Endometrium (tissue), 2 donors: ENCODE results near the gene CDRT15L2.
"Not testable (repeated sequence)": the region's sequence is repeated elsewhere in the genome, so short reads cannot be mapped to it uniquely, and the experiment has no call there.

ENCODE experiments used
- FAIRE-seq: peaks from 2 replicates; lab custom pipeline; 2012; peaks lifted over from hg19 to GRCh38; lab: Jason Lieb, UNC
- donor health status: control.
- donor health status: control.

CDRT15L2 gene

DNA sequence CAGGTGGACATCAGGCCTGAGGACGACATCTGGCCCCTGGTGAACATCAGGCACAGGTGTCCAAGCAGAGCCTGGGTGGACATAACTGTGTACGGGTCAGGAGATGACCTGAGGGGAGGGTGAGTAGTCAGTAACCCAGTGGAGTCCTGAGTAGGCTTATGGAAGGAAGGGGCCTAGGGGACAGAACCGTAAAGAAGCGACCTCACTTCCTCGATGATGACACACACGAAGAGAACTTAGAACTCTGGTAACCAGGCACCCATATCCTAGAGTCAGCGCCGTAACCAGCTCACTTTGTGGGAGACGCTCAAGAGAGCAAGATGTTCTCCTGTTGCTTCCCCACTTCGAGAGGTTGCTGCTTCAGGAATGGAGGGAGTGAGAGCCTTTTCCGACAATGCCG lies at the start of gene CDRT15L2:
TSS of gene CDRT15L2 (plus strand) at position 301 of the 400 bp plus-strand sequence. CDS start at position 321, 20 bp downstream.
- not testable (repeated sequence) for FAIRE-seq

GRCh38 chr17:20530104-20530503 lies 49.4 kb upstream of the CDRT15L2 start:
- FAIRE-seq = not testable (repeated sequence)

GRCh38 chr17:20532544-20533090 lies 46.9 kb upstream of the CDRT15L2 start:
- FAIRE-seq = not testable (repeated sequence)

- FAIRE-seq = not testable (repeated sequence)
These were observed 46.3 kb upstream of the CDRT15L2 start for GRCh38 chr17:20533206-20533605.

GRCh38 chr17:20534711-20535550 lies 44.6 kb upstream of the CDRT15L2 start:
- FAIRE-seq = not testable (repeated sequence)

GRCh38 chr17:20540414-20540813 lies 39.1 kb upstream of the CDRT15L2 start:
- not testable (repeated sequence) for FAIRE-seq

GRCh38 chr17:20540865-20541264 lies 38.7 kb upstream of the CDRT15L2 start:
- not testable (repeated sequence) for FAIRE-seq

GRCh38 chr17:20541853-20542546 lies 37.5 kb upstream of the CDRT15L2 start:
- not testable (repeated sequence) for FAIRE-seq

- FAIRE-seq = not testable (repeated sequence)
These were observed 31.6 kb upstream of the CDRT15L2 start for GRCh38 chr17:20547923-20548322.

- FAIRE-seq = not testable (repeated sequence)
These were observed 26.6 kb upstream of the CDRT15L2 start for GRCh38 chr17:20552920-20553319.

DNA sequence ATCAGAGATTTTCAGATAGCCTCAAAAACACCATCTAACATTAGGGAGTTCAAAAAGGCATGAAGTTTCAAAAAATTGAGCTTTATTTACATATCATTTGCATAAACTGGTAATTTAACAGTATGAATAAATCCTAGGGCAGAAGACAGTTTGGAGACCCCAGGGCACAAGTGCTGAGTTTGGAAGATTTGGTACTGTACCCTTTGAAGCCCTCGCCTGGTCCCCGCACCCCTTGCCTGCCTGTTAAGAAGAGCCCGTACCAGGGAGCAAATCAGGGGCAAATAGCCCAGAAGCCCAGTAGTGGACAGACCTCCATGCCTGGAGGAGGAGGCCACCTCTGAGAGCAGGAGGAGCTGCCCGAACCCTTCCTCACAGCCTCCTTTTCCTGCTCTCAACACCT lies 24.8 kb upstream of the CDRT15L2 start:
- not testable (repeated sequence) for FAIRE-seq

DNA sequence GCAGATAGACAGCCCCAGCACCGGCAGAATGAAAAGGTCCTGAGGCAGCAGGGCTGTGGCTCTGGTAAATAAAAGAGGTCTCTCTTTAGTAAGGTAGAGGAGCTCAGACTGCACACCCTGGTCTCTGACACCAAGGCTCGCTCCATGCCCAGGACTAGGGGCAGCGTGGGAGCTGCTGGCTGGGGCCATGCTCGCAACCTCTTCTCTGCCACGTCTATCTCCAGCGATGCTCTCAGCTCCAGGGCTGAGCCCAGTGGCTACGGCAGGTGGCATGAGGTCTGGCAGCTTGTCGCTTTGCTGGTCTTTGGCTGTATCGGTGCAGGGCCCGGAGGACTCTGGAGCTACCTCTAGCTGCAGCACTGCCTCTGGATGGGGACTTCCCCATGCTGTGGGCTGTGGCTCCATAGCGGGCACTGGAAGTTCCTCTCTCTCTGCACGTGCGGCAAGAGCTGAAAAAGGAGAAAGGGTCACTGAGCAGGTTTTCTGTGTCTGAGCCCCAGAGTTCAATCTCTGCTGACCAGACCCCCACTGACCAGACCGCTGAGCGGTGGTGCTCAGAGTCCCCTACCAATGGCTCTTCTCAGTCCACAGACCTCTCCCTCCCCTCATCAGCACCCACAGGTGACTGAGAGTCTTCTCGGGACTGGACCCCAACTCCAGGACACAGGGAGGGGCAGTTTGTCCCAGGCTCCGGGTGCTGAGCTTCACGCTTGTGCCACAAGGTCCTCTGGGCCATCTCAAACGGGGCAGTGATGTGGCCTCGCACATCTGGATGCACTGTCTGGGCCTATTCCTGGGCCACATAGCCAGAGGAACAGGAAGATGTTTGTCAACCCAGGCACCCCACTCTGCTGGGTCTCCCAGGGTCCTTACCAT lies 24.2 kb upstream of the CDRT15L2 start:
- FAIRE-seq = not testable (repeated sequence)

GRCh38 chr17:20558096-20558495 lies 21.4 kb upstream of the CDRT15L2 start:
- not testable (repeated sequence) for FAIRE-seq

DNA sequence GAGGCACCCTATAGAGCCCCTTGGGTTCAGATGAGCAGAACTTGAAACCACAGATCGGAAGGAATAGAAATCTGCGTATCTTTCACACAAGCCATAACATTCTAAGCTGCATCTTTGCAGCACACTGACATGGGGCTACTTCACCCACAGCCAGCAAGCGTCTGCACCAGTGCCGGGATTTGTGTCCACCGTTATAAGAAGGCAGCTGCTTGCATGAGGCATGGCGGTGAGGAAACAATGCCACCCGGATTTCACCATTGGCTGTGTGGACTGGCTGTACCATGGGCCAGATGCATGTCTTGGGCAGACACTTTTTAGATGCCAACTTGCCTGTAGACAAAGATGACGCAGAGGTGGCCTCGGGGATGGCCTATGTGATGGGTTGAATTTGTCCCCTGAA lies 20.5 kb upstream of the CDRT15L2 start:
- FAIRE-seq = not testable (repeated sequence)

- no peak for FAIRE-seq
These were observed 16.9 kb upstream of the CDRT15L2 start for GRCh38 chr17:20562587-20562986.

- not testable (repeated sequence) for FAIRE-seq
These were observed 14.3 kb upstream of the CDRT15L2 start for GRCh38 chr17:20565245-20565644.

GRCh38 chr17:20565711-20566110 lies 13.8 kb upstream of the CDRT15L2 start:
- FAIRE-seq = no peak

DNA sequence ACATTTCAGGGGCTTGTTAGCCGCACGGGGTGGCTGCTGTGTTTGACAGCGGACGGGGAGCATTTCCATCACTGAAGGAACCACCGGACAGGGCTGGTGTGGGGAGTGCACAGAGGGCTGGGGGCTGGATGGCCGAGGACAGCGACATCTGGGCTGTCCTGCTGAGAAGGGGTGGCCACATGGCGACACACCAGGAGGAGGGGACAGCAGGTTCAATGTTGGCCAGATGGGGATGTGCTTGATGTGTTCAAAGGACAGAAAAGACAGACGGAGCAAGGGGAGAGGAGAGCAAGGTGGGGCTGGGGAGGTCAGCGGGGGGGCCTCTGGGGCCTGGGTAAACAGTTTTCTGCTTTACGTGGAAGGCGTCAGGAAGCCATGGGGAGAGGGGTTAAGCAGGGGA lies 12.8 kb upstream of the CDRT15L2 start:
- FAIRE-seq = not testable (repeated sequence)

DNA sequence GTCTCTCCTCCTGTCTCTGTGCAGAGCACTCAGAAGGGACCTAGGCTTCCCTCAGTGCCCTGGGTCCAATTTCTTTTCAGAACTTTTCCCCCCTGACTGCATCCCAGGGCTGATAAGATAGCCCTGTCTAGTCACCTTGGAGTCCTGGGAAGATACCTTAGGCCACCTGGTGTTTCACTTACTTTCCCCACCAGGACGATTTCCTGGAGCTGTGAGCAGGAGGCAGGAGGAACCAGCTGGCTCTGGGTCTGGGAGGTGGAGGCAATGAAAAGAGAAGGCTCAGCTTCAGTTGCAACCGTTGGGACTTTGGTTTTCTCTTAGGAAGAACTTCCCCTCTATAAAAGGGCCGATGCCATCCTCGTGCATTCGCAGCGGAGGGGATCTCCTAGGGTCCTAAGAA lies 12.1 kb upstream of the CDRT15L2 start:
- FAIRE-seq = not testable (repeated sequence)

DNA sequence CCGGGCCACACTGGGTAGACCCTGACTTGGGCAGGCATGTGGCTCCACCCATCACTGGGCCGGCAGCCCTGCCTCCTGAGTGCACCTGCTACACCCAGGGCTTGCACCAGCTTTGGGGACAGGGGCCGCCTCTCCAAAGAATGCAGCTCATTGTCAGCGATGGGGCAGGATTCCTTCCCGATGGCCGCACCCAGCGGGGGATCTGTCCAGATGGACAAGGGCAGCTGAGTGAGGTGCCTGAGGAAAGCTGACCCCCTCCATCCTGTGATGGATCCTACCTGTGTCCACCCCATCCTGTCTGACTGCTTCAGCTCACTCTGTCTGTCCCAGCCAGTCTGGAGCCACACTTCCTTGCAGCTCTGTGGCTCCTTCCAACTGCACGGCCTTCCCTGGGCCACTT lies 10.9 kb upstream of the CDRT15L2 start:
- not testable (repeated sequence) for FAIRE-seq

- FAIRE-seq = not testable (repeated sequence)
These were observed 7.9 kb upstream of the CDRT15L2 start for GRCh38 chr17:20571653-20572052.

DNA sequence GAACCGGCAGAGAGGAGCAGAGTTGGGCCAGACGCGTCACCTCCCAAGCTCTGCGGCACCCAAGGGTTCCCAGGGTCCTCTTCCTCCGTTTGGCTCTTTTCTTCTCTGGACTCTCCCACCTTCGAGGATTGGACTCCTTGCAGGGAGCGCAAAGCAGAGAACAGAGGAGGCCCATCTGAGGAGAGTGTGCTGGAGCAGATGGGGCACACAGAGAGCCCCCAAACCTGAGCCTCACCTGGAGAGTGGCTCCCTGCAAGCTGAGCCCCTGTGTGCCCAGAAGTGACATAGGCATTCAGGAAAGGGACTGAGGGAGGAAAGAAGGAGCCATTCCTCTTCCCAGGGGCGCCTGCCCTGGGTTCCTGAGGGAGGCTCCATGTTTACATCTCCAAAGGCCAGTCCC lies 6.3 kb upstream of the CDRT15L2 start:
- FAIRE-seq = not testable (repeated sequence)
